Thymus (tissue), 11 donors: ENCODE data around the gene RMND5A. TPM values are rescaled to one million over a fixed set of nuclear protein-coding genes. Genes with fewer than 3 reads are reported as not detected.

Experiments used
- DNase-seq, 9 donors: peaks; one replicate each; pipeline ENCODE4 v3.0.0-alpha.2; 2013; ENCODE audit warnings: low spot score in 9 of 9, low read depth in 6 of 9, missing footprints in 1 of 9
- H3K27ac ChIP-seq, 2 donors: one replicate each; pipeline ENCODE4 v1.5.1; 2013; ENCODE audit warnings: control low read depth in 1 of 2, low read depth in 1 of 2, low read length in 1 of 2, mild to moderate bottlenecking in 1 of 2, moderate library complexity in 1 of 2
- H3K27me3 ChIP-seq, 2 donors: one replicate each; pipeline ENCODE4 v1.5.1; 2013; ENCODE audit warnings: low read length in 1 of 2; ENCODE audit not compliant: control insufficient read depth in 2 of 2, insufficient read depth in 1 of 2
- H3K36me3 ChIP-seq, 2 donors: one replicate each; pipeline ENCODE4 v1.5.1; 2013; ENCODE audit warnings: low read length in 1 of 2, mild to moderate bottlenecking in 1 of 2, moderate library complexity in 1 of 2; ENCODE audit not compliant: control insufficient read depth in 2 of 2, insufficient read depth in 2 of 2
- H3K4me1 ChIP-seq, 2 donors: one replicate each; pipeline ENCODE4 v1.5.1; 2013; ENCODE audit warnings: low read length in 2 of 2; ENCODE audit not compliant: control insufficient read depth in 2 of 2, insufficient read depth in 2 of 2
- H3K4me3 ChIP-seq, 2 donors: one replicate each; pipeline ENCODE4 v1.5.1; 2013; ENCODE audit warnings: low read length in 2 of 2, control low read depth in 1 of 2, mild to moderate bottlenecking in 1 of 2
- H3K9me3 ChIP-seq, 2 donors: one replicate each; pipeline ENCODE4 v1.5.1; 2013; ENCODE audit warnings: low read length in 1 of 2, mild to moderate bottlenecking in 1 of 2; ENCODE audit not compliant: control insufficient read depth in 2 of 2, insufficient read depth in 1 of 2
- WGBS: extraction: QIAGEN DNeasy Blood & Tissue Kit; methylation state at CpG from one replicate; pipeline ENCODE4 v1.1.7; 2013; 5-methylcytosine and 5-hydroxymethylcytosine counted together
- polyA plus RNA-seq: library from polyadenylated mRNA; stranded (reverse); fragments of 200-250 nt; gene quantifications from one replicate; pipeline ENCODE4 v1.2.3, GENCODE V29; 2013
- total RNA-seq: library from RNA; stranded (reverse); fragments of 120-200 nt; gene quantifications from one replicate; pipeline ENCODE4 v1.2.4, GENCODE V29; 2013
- donor health status: healthy.

RMND5A gene
- total and polyA plus RNA-seq, 2 donors, result 19.1 to 126 TPM

DNA sequence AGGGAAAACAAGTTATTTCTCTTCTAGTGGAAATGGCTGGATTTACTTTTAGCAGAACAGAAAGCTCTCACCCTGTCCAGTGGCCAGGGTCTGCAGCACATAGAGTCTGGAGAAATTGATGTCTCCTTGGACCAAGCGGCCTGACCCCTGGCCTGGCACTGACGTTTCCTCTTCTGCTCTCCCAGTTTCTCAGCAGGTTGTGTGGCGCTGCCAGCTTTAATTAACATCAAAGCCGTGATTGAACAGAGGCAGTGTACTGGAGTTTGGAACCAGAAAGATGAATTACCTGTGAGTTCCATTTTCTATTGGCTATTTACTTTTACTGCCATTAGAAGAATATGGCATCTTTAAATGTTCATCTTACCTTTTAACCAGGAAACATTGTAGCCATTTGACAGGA is 49.7 kb downstream of the RMND5A start:
- Histone ChIP-seq H3K27ac (peak overlapping the region; percentile 64 to 87), H3K36me3 (peaks cover 21 to 88% of the 10 kb centered on the region in 2 donors), H3K4me3 (no peak overlapping the region), H3K9me3 (no peaks in the 10 kb centered on the region), H3K4me1 (peaks cover 38 to 64% of the 10 kb centered on the region in 2 donors), H3K27me3 (no peaks in the 10 kb centered on the region)
- WGBS, result 84% methylated on average over 4 of the region's 4 CpGs
- no peak for DNase-seq

DNA sequence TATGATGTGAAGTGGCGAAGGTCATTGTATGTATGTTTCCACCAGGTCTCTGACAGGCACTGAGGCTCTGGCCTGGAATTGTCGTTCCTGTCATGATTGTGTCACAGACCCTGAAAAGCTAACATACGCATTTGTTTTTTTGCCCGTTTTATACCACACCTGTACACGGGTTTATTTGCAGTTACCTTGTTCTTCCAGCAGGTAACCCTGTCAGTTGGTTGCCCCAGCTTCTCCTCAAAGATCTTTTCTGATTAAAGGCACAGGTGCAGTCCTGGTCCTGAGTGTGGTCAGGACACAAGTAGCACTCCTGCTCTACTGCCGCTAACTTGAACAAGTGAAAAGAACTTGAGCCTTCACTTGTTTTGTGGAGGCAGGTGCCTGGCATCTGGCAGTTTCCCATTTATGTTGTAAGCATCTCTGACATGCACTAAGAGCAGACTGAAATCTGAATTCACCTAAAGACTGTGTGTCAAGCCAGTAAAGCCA is 50.8 kb downstream of the RMND5A start:
- peak in 4 of 9 donors; percentile 71 to 90 (median 79) for DNase-seq
- H3K36me3 ChIP-seq, result peaks cover 19 to 89% of the 10 kb centered on the region in 2 donors
- peak overlapping the region; percentile 80 to 87 for H3K27ac ChIP-seq
- 24% methylated on average over 6 of the region's 6 CpGs for WGBS
- H3K4me1 ChIP-seq, result peaks cover 39 to 63% of the 10 kb centered on the region in 2 donors
- H3K9me3 ChIP-seq, result no peaks in the 10 kb centered on the region
- H3K4me3 ChIP-seq, result peak overlapping the region in 1 of 2 donors; percentile 13
- no peaks in the 10 kb centered on the region for H3K27me3 ChIP-seq

DNA sequence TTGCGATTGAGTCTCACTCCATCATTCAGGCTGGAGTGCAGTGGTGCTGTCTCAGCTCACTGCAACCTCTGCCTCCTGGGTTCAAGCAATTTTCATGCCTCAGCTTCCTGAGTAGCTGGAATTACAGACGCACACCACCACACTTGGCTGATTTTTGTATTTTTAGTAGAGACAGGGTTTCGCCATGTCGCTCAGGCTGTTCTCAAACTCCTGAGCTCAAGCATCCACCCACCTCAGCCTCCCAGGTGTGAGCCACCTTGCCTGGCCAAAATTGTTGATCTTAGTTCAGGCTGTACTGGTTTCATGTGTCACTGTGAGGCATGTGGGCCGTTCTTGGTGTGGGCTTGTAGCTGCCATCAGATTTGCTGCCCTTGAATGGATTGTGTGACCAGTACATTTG is 52.5 kb downstream of the RMND5A start:
- Histone ChIP-seq H3K4me1 (peaks cover 46 to 68% of the 10 kb centered on the region in 2 donors), H3K9me3 (no peaks in the 10 kb centered on the region), H3K27ac (peak overlapping the region; percentile 68 to 84), H3K36me3 (peaks cover 9 to 86% of the 10 kb centered on the region in 2 donors), H3K4me3 (no peak overlapping the region), H3K27me3 (no peaks in the 10 kb centered on the region)
- 60% methylated on average over 5 of the region's 5 CpGs for WGBS
- DNase-seq, result no peak

DNA sequence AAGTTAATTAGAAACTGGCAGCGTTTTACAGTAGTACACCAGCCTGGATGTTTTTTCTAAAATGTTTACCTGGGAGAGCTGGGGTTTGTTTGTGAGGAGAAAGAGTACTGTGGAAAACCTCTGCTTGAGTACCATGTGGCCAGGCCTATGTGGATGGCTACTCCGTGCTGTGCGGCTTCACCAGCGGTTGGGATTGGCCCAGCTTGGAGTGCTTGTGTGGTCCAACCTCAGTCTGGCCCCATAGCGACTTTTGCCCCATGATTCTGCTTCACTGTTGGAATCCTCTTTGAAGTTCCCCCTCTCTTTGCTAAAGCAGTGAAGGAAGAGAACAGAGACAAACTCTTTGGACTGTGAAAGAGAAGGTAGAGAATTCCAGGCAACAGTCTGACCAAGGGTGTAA is 54.8 kb downstream of the RMND5A start:
- H3K4me3 ChIP-seq, result no peak overlapping the region
- H3K9me3 ChIP-seq, result no peaks in the 10 kb centered on the region
- WGBS, result 76% methylated on average over 5 of the region's 5 CpGs
- H3K27me3 ChIP-seq, result no peaks in the 10 kb centered on the region
- H3K36me3 ChIP-seq, result peaks cover 0 to 68% of the 10 kb centered on the region in 2 donors
- peak overlapping the region; percentile 74 to 84 for H3K27ac ChIP-seq
- no peak for DNase-seq
- peaks cover 39 to 68% of the 10 kb centered on the region in 2 donors for H3K4me1 ChIP-seq

DNA sequence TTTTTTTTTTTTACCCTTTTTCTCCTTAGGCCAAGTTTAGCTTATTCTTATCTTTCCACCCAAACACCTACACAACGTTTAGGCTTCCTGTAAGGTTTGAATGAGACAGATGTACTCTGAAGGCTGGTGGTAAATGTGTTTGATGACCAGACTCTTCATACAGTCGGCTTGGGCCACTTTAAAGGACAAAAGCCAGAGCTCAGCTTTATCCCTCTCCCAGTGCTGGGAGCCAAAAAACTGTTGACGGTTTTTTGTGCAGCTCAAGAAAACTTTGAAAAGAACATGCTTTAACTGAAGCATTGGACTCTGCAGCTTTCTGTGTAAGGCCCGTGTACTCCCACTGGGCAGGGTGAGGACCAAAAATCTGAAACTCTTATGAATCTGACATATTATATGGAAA is 55.2 kb downstream of the RMND5A start:
- H3K36me3 ChIP-seq, result peaks cover 0 to 63% of the 10 kb centered on the region in 2 donors
- WGBS, result 36% methylated on average over 4 of the region's 4 CpGs
- H3K27ac ChIP-seq, result peak overlapping the region; percentile 61 to 84

DNA sequence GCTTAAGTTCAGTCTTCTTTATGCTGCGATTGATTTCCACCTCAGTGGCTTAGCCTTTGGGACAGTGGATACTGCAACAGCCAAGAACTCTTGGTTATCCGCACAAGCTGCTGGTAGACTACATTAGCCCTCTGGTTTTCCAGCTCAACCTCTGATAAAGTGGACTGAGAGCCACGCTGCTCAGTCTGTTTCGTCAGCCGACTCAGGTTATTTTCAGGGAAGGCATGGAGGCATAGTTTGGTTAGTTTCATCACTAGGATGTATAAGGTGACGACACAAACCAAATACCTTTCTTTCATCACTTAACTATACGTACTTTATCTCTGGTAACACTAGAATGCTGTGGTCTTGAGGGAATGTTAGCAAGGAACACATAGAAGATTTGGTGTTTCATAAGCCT is 56.4 kb downstream of the RMND5A start:
- 98% methylated on average over 7 of the region's 7 CpGs for WGBS
- peak overlapping the region in 1 of 2 donors; percentile 64 for H3K27ac ChIP-seq
- H3K27me3 ChIP-seq, result no peaks in the 10 kb centered on the region
- H3K36me3 ChIP-seq, result peaks cover 0 to 52% of the 10 kb centered on the region in 2 donors
- no peak for DNase-seq
- no peaks in the 10 kb centered on the region for H3K9me3 ChIP-seq
- H3K4me3 ChIP-seq, result no peak overlapping the region
- peaks cover 30 to 57% of the 10 kb centered on the region in 2 donors for H3K4me1 ChIP-seq

More for the DNA sequence above, 55.2 kb downstream of the RMND5A start:
- no peak overlapping the region for H3K4me3 ChIP-seq
- no peak for DNase-seq
- H3K27me3 ChIP-seq, result no peaks in the 10 kb centered on the region
- H3K9me3 ChIP-seq, result no peaks in the 10 kb centered on the region
- peaks cover 36 to 63% of the 10 kb centered on the region in 2 donors for H3K4me1 ChIP-seq

DNA sequence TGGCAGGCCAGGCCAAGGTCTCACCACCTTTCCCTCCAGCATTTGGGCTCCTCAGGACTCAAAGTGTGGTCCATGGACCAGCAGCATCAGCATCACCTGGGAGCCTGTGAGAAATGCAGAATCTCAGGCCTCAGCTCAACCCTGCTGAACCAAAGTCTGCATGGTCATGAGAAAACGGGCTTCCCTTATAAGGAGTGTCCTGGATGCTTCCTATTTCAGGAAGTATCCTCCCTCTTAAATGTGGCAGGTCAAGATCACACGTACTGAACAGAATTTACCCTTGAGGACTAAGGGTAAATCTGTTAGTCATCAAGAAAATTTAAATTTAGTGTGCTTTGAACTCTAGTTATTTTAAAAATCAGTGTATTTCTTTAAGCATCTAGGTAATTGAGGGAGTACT is 58.9 kb downstream of the RMND5A start:
- Histone ChIP-seq H3K4me1 (peaks cover 30 to 51% of the 10 kb centered on the region in 2 donors), H3K36me3 (peaks cover 4 to 30% of the 10 kb centered on the region in 2 donors), H3K9me3 (no peaks in the 10 kb centered on the region), H3K27ac (no peak overlapping the region), H3K4me3 (no peak overlapping the region), H3K27me3 (no peaks in the 10 kb centered on the region)
- no peak for DNase-seq
- 90% methylated on average over 2 of the region's 2 CpGs for WGBS

DNA sequence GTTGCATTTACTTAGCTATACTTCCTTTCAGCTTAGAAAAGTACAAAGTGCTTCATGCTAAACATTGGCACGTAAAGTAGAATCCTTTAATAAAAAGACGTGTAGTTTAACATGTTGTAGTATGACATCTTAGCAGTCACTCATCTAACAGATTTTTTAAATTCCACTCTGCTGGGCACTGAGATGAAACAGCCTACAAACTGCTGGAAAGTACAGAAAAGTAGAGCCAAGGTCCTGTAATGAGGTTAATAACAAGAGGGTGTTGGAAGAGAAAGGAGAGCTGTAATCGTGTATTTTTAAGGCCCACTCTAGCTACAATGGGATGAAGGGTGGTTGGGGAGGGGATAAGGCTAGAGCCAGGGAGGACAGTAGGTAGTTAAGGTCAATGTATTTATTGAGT is 59.9 kb downstream of the RMND5A start:
- Histone ChIP-seq H3K9me3 (no peaks in the 10 kb centered on the region), H3K4me1 (peaks cover 31 to 52% of the 10 kb centered on the region in 2 donors), H3K27me3 (no peaks in the 10 kb centered on the region), H3K4me3 (no peak overlapping the region), H3K27ac (no peak overlapping the region), H3K36me3 (peaks cover 8 to 31% of the 10 kb centered on the region in 2 donors)
- WGBS, result 94% methylated on average over 3 of the region's 3 CpGs
- no peak for DNase-seq

DNA sequence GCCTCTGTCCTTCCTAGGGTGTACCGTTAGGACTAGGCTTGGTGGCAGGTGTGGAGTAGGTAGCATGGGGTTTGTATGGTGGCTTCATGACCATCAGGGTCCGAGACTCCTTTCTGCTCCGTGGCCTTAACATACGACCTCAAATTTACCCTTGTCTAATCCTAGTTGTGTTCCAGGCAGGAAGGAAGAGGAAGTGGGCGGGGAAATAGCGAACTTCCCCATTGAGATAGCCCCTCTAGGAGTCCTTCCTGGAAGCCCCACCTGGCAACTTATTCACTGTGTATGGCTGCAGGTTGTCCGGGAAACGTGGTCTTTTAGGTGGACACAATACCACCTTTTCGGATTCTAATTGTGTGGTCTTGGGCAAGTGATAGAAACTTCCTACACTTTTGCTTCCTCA is 61.3 kb downstream of the RMND5A start:
- WGBS, result 79% methylated on average over 9 of the region's 9 CpGs

More for the DNA sequence above, 61.3 kb downstream of the RMND5A start:
- no peak for DNase-seq
- Histone ChIP-seq H3K4me1 (peaks cover 33 to 56% of the 10 kb centered on the region in 2 donors), H3K27me3 (no peaks in the 10 kb centered on the region), H3K4me3 (no peak overlapping the region), H3K9me3 (no peaks in the 10 kb centered on the region), H3K36me3 (peaks cover 22 to 31% of the 10 kb centered on the region in 2 donors), H3K27ac (no peak overlapping the region)
